ENCODE measurements around the gene TMEM229B. TPM values are rescaled to one million over a fixed set of nuclear protein-coding genes. Genes with fewer than 3 reads are reported as not detected.

The TMEM229B gene
- total RNA-seq, 4 donors from 2014 or later = 0.30 to 0.76 (median 0.50) TPM

- intact Hi-C loops (cut with DNase I) = no loop called here
- no peaks in the 10 kb centered on the region for H3K9me3 ChIP-seq
- no peak for DNase-seq
- no peak overlapping the region for H3K4me3 ChIP-seq
- TF ChIP-seq POLR2A (IDR thresholded peaks at IDR 0.05) = no peak
- TF ChIP-seq CTCF (IDR thresholded peaks at IDR 0.05) = no peak
- H3K27me3 ChIP-seq = peaks cover 0 to 59% (median 0%) of the 10 kb centered on the region in 4 donors
- H3K36me3 ChIP-seq = no peaks in the 10 kb centered on the region
- no peak overlapping the region for H3K27ac ChIP-seq
- WGBS, 2 donors = 54 to 58% methylated on average over 2 of the region's 2 CpGs
- peaks cover 10 to 27% (median 10%) of the 10 kb centered on the region in 3 donors for H3K4me1 ChIP-seq
Observed at GRCh38 chr14:67516676-67517075, 28.2 kb upstream of the TMEM229B start.

GRCh38 chr14:67515386-67516079 lies 27.0 kb upstream of the TMEM229B start:
- DNase-seq = no peak
- Histone ChIP-seq H3K27ac (peak overlapping the region in 2 of 4 donors; percentile 56 to 78), H3K4me3 (peak overlapping the region; percentile 59 to 99 (median 94)), H3K36me3 (no peaks in the 10 kb centered on the region), H3K27me3 (peaks cover 0 to 48% (median 0%) of the 10 kb centered on the region in 4 donors), H3K4me1 (peaks cover 10 to 27% (median 10%) of the 10 kb centered on the region in 3 donors), H3K9me3 (no peaks in the 10 kb centered on the region)
- 40 to 45% methylated on average over 2 to 4 of the region's 45 CpGs for WGBS, 2 donors
- TF ChIP-seq POLR2A (IDR thresholded peaks at IDR 0.05) (no peak), CTCF (IDR thresholded peaks at IDR 0.05) (no peak)
- intact Hi-C loops (cut with DNase I) = no loop called here

GRCh38 chr14:67514650-67515385 lies 26.3 kb upstream of the TMEM229B start:
- DNase-seq = no peak
- intact Hi-C loops (cut with DNase I) = no loop called here
- Histone ChIP-seq H3K27me3 (peaks cover 0 to 41% (median 0%) of the 10 kb centered on the region in 4 donors), H3K9me3 (no peaks in the 10 kb centered on the region), H3K36me3 (no peaks in the 10 kb centered on the region), H3K4me1 (peaks cover 10 to 27% (median 10%) of the 10 kb centered on the region in 3 donors), H3K4me3 (peak overlapping the region; percentile 59 to 99 (median 94)), H3K27ac (peak overlapping the region; percentile 21 to 80 (median 67))
- no peak for TF ChIP-seq CTCF (IDR thresholded peaks at IDR 0.05)
- TF ChIP-seq POLR2A (IDR thresholded peaks at IDR 0.05) = no peak
- 0 to 2% methylated on average over 8 to 9 of the region's 75 CpGs for WGBS, 2 donors

- Histone ChIP-seq H3K9me3 (no peaks in the 10 kb centered on the region), H3K27me3 (peaks cover 0 to 35% (median 0%) of the 10 kb centered on the region in 4 donors), H3K4me1 (peaks cover 10 to 27% (median 10%) of the 10 kb centered on the region in 3 donors), H3K27ac (peak overlapping the region in 3 of 4 donors; percentile 21 to 80 (median 78)), H3K36me3 (no peaks in the 10 kb centered on the region), H3K4me3 (peak overlapping the region; percentile 59 to 99 (median 94))
- intact Hi-C loops (cut with DNase I) = no loop called here
- WGBS, 2 donors = 11 to 45% methylated on average over 4 to 5 of the region's 9 CpGs
- no peak for DNase-seq
- TF ChIP-seq CTCF (IDR thresholded peaks at IDR 0.05) = no peak
- TF ChIP-seq POLR2A (IDR thresholded peaks at IDR 0.05) = no peak
Observed at GRCh38 chr14:67514203-67514607, 25.7 kb upstream of the TMEM229B start.

- peaks cover 0 to 30% (median 0%) of the 10 kb centered on the region in 4 donors for H3K27me3 ChIP-seq
- no peak for DNase-seq
- TF ChIP-seq POLR2A (IDR thresholded peaks at IDR 0.05) (no peak), CTCF (IDR thresholded peaks at IDR 0.05) (no peak)
- peaks cover 10 to 27% (median 10%) of the 10 kb centered on the region in 3 donors for H3K4me1 ChIP-seq
- peak overlapping the region in 2 of 4 donors; percentile 11 to 80 for H3K27ac ChIP-seq
- H3K9me3 ChIP-seq = no peaks in the 10 kb centered on the region
- WGBS, 2 donors = no CpG with 5 or more reads among the region's 1 CpG
- H3K4me3 ChIP-seq = peak overlapping the region in 1 of 4 donors; percentile 97
- H3K36me3 ChIP-seq = no peaks in the 10 kb centered on the region
- intact Hi-C loops (cut with DNase I) = no loop called here
Observed at GRCh38 chr14:67513631-67514108, 25.1 kb upstream of the TMEM229B start.

Data from esophagus squamous epithelium (tissue), 5 donors.